Sigmoid colon (tissue), 7 donors: ENCODE data around the gene USP25. TPM values are rescaled to one million over a fixed set of nuclear protein-coding genes. Genes with fewer than 3 reads are reported as not detected.

Experiments
- DNase-seq: peaks from one replicate; pipeline ENCODE4 v3.0.0-alpha.2; 2019
- H3K27ac ChIP-seq, 4 donors: fragments of 200-600 bp; sonication (generic); one replicate each; pipeline ENCODE4 v1.5.1; 2016 to 2019; ENCODE audit warnings: mild to moderate bottlenecking in 1 of 4
- H3K27me3 ChIP-seq, 3 donors: fragments of 200-600 bp; sonication (generic); one replicate each; pipeline ENCODE4 v1.5.1; 2019; ENCODE audit warnings: mild to moderate bottlenecking in 1 of 3
- H3K36me3 ChIP-seq, 4 donors: fragments of 200-600 bp; sonication (generic); one replicate each; pipeline ENCODE4 v1.5.1; 2016 to 2019
- H3K4me1 ChIP-seq, 4 donors: fragments of 200-600 bp; sonication (generic); one replicate each; pipeline ENCODE4 v1.5.1; 2017 to 2019
- H3K4me3 ChIP-seq, 4 donors: fragments of 200-600 bp; sonication (generic); one replicate each; pipeline ENCODE4 v1.5.1; 2017 to 2019; ENCODE audit warnings: mild to moderate bottlenecking in 2 of 4, moderate library complexity in 1 of 4
- H3K9me3 ChIP-seq, 4 donors: fragments of 200-600 bp in 3 of 4; sonication (generic) in 3 of 4; one replicate each; pipeline versions ENCODE4 v1.5.1 to v1.6.1; 2013 to 2019
- EP300 ChIP-seq, 4 donors: sonication (generic); formaldehyde crosslinking; IDR thresholded peaks; one replicate each; pipeline ENCODE4 v1.6.1; 2017; ENCODE audit warnings: antibody characterized with exemption in 4 of 4
- POLR2A ChIP-seq, 2 donors: fragments of 450-650 bp; IDR thresholded peaks; one replicate each; pipeline ENCODE4 v1.6.1; 2016; ENCODE audit warnings: antibody characterized with exemption in 2 of 2, mild to moderate bottlenecking in 2 of 2, moderate library complexity in 2 of 2
- POLR2AphosphoS5 ChIP-seq, 4 donors: sonication (generic); formaldehyde crosslinking; IDR thresholded peaks; one replicate each; pipeline ENCODE4 v1.6.1; 2017; ENCODE audit warnings: antibody characterized with exemption in 4 of 4
- WGBS, 2 donors: extraction: QIAGEN DNeasy Blood & Tissue Kit; methylation state at CpG; one replicate each; pipeline ENCODE4 v1.1.7; 2013; 5-methylcytosine and 5-hydroxymethylcytosine counted together
- intact Hi-C: fragments of 100-400 bp; cut with DNase I; formaldehyde crosslinking; loops from one replicate; pipeline ENCODE4 v1.15.1; 2023
- polyA plus RNA-seq, 3 donors: library from polyadenylated mRNA; stranded (reverse); fragments of 200-250 nt; gene quantifications; one replicate each; pipeline ENCODE4 v1.2.3, GENCODE V29; 2013
- total RNA-seq, 4 donors: library from RNA; depleted of rRNA; stranded (reverse); fragments of >200 nt; gene quantifications; one replicate each; pipeline ENCODE4 v1.1.0, GENCODE V29; 2016
- TF ChIP-seq, protein P1 (sequence below), 4 experiments: fragments of 450-650 bp in 3 of 4; fragments of 200-600 bp in 1 of 4; IDR thresholded peaks; one replicate each; pipeline ENCODE4 v1.5.1; 2016 to 2019; ENCODE audit warnings: antibody characterized with exemption in 4 of 4, mild to moderate bottlenecking in 3 of 4, moderate library complexity in 2 of 4
- donor health status: healthy with polysubstance abuse.
- donor health status: Bipolar disorder and iron deficiency.
- donor health status: healthy.

Gene USP25
- total and polyA plus RNA-seq, 7 donors = 10.2 to 54.0 (median 37.9) TPM

DNA sequence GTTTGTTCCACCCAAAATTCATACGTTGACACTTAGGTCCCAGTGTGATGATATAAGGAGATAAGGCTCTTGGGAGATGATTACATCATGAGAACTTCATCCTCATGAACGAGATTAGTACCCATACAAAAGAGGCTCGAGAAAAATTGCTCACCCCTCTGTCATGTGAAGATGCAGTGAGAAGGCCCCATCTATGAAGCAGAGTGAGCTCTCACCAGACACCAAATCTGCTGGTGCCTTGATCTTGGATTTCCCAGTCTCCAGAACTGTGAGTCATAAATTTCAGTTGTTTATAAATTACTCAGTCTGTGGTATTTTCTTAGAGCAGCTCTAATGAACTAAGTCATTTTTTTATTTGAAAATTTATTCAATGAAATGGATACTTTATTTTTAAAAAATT, 42.6 kb upstream of the USP25 start:
- Histone ChIP-seq H3K4me3 (no peak overlapping the region), H3K27me3 (no peaks in the 10 kb centered on the region), H3K36me3 (no peaks in the 10 kb centered on the region), H3K4me1 (no peaks in the 10 kb centered on the region), H3K27ac (no peak overlapping the region), H3K9me3 (no peaks in the 10 kb centered on the region)
- DNase-seq = no peak
- TF ChIP-seq, protein P1, sequence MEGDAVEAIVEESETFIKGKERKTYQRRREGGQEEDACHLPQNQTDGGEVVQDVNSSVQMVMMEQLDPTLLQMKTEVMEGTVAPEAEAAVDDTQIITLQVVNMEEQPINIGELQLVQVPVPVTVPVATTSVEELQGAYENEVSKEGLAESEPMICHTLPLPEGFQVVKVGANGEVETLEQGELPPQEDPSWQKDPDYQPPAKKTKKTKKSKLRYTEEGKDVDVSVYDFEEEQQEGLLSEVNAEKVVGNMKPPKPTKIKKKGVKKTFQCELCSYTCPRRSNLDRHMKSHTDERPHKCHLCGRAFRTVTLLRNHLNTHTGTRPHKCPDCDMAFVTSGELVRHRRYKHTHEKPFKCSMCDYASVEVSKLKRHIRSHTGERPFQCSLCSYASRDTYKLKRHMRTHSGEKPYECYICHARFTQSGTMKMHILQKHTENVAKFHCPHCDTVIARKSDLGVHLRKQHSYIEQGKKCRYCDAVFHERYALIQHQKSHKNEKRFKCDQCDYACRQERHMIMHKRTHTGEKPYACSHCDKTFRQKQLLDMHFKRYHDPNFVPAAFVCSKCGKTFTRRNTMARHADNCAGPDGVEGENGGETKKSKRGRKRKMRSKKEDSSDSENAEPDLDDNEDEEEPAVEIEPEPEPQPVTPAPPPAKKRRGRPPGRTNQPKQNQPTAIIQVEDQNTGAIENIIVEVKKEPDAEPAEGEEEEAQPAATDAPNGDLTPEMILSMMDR (IDR thresholded peaks at IDR 0.05) = no peak
- TF ChIP-seq POLR2A (IDR thresholded peaks at IDR 0.05) (no peak), POLR2AphosphoS5 (IDR thresholded peaks at IDR 0.05) (no peak), EP300 (IDR thresholded peaks at IDR 0.05) (no peak)
- intact Hi-C loops = no loop called here
- 79 to 86% methylated on average over 3 of the region's 3 CpGs for WGBS, 2 donors

DNA sequence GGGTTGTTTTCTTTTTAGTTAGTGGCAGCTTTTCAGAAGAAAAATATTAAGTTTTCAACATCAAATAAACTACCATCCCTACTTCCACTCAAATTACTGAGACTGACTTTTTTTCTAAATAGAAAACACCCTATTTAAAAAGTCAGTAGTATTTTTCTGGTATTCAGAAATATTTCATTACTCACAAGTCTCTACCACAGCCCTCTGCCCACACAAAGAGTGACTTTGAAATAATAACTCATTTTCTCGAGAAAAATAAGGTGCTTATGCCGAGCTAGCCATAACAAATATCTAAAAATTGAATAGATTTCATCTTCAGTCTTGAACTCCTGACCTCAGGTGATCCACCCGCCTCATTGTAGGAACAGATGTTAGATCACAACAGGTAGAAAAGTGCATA, 41.8 kb upstream of the USP25 start:
- no peaks in the 10 kb centered on the region for H3K9me3 ChIP-seq
- intact Hi-C loops = no loop called here
- H3K36me3 ChIP-seq = no peaks in the 10 kb centered on the region
- no peaks in the 10 kb centered on the region for H3K27me3 ChIP-seq
- no peak overlapping the region for H3K4me3 ChIP-seq
- H3K27ac ChIP-seq = no peak overlapping the region
- no peak for DNase-seq
- no peak for TF ChIP-seq POLR2A (IDR thresholded peaks at IDR 0.05)
- no peak for TF ChIP-seq POLR2AphosphoS5 (IDR thresholded peaks at IDR 0.05)
- no peak for TF ChIP-seq EP300 (IDR thresholded peaks at IDR 0.05)
- TF ChIP-seq, protein P1 (IDR thresholded peaks at IDR 0.05) = no peak
- 84 to 88% methylated on average over 3 of the region's 3 CpGs for WGBS, 2 donors
- H3K4me1 ChIP-seq = no peaks in the 10 kb centered on the region

DNA sequence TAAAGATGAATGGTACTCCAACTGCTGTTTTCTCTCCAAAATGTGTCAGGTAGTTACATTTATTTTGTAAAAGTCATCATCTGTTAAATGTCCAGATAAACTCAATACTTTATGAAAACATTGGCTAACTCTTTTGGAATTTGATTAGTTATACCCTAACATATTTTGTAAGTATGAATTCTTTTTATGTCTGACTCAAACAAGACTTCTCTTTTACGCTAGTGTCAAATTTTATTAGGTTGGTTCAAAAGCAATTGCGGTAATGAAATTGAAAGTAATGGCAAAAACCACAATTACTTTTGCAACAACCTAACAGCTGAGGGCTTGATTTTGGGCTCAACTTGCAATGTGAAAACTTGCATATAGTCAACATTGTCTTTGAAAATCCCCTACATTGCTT, 41.0 kb upstream of the USP25 start:
- intact Hi-C loops = no loop called here
- TF ChIP-seq POLR2AphosphoS5 (IDR thresholded peaks at IDR 0.05) = no peak
- no peak for TF ChIP-seq EP300 (IDR thresholded peaks at IDR 0.05)
- Histone ChIP-seq H3K27ac (no peak overlapping the region), H3K9me3 (no peaks in the 10 kb centered on the region), H3K4me3 (no peak overlapping the region), H3K4me1 (no peaks in the 10 kb centered on the region), H3K27me3 (no peaks in the 10 kb centered on the region), H3K36me3 (no peaks in the 10 kb centered on the region)
- WGBS, 2 donors = 50 to 82% methylated on average over 2 of the region's 2 CpGs
- no peak for DNase-seq

DNA sequence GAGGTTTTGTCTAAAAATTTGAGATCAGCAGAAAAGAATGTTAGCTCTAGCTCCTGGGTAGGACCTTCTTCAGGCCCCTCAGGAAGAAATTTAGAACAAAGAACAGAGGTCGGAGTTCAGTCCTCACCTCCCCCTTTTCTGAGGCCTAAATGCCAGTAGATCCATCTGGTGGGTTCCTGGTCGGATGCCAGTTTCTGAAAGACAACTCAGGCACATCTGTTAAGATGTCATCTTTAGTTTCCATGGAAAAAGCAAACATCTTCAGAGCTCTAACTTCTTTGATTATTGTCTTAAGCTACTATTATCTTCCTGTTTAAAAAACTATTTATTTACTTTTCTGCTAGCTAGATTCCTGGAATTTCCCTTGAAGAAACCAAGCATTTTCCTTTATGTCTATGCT, 37.1 kb upstream of the USP25 start:
- TF ChIP-seq POLR2A (IDR thresholded peaks at IDR 0.05) (no peak), POLR2AphosphoS5 (IDR thresholded peaks at IDR 0.05) (no peak), EP300 (IDR thresholded peaks at IDR 0.05) (no peak)
- TF ChIP-seq, protein P1 (IDR thresholded peaks at IDR 0.05) = no peak
- H3K27me3 ChIP-seq = no peaks in the 10 kb centered on the region
- H3K4me1 ChIP-seq = no peaks in the 10 kb centered on the region
- no peaks in the 10 kb centered on the region for H3K9me3 ChIP-seq
- DNase-seq = no peak
- intact Hi-C loops = no loop called here
- H3K4me3 ChIP-seq = no peak overlapping the region
- no peak overlapping the region for H3K27ac ChIP-seq
- no peaks in the 10 kb centered on the region for H3K36me3 ChIP-seq
- 84 to 90% methylated on average over 2 of the region's 2 CpGs for WGBS, 2 donors

DNA sequence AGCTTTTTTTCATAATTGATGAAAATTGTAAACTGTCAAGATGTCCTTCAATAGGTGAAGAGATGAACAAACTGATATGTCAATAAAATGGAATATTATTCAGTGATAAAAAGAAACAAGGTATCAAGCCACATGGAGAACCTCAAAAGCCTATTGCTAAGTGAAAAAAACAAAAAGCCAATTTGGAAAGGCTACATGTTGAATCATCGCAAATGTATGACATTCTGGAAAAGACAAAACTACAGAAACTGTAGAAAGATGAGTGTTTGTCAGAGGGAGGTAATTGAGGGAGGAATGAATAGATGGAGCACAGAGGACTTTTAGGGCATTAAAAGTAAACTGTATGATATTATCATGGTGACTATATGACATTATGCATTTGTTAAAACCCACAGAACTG, 34.5 kb upstream of the USP25 start:
- Histone ChIP-seq H3K4me3 (no peak overlapping the region), H3K27me3 (no peaks in the 10 kb centered on the region), H3K4me1 (no peaks in the 10 kb centered on the region), H3K9me3 (no peaks in the 10 kb centered on the region), H3K27ac (no peak overlapping the region), H3K36me3 (no peaks in the 10 kb centered on the region)
- 99% methylated on average over 1 of the region's 1 CpG for WGBS, 2 donors
- TF ChIP-seq EP300 (IDR thresholded peaks at IDR 0.05) (no peak), POLR2AphosphoS5 (IDR thresholded peaks at IDR 0.05) (no peak)
- TF ChIP-seq, protein P1 (IDR thresholded peaks at IDR 0.05) = no peak
- no peak for DNase-seq
- intact Hi-C loops = no loop called here
